Right atrium auricular region (tissue), 2 donors: Measurements from ENCODE around the gene ADGRL3. TPM values are rescaled to one million over a fixed set of nuclear protein-coding genes. Genes with fewer than 3 reads are reported as not detected.

Source experiments
- DNase-seq: peaks from one replicate; pipeline ENCODE4 v3.0.0-alpha.2; 2019; ENCODE audit warnings: low spot score
- H3K27ac ChIP-seq, 2 donors: fragments of 200-600 bp; sonication (generic); 1 replicate in 1 of 2; 2 replicates in 1 of 2; pipeline ENCODE4 v1.5.1; 2016 to 2019
- H3K27me3 ChIP-seq, 2 donors: fragments of 200-600 bp; sonication (generic); one replicate each; pipeline versions ENCODE4 v1.5.1 to v1.6.0; 2017 to 2019
- H3K36me3 ChIP-seq: fragments of 200-600 bp; sonication (generic); one replicate; pipeline ENCODE4 v1.5.1; 2016
- H3K4me1 ChIP-seq, 2 donors: fragments of 200-600 bp; sonication (generic); one replicate each; pipeline versions ENCODE4 v1.5.1 to v1.6.0; 2017 to 2019
- H3K4me3 ChIP-seq, 2 donors: fragments of 200-600 bp; sonication (generic); 1 replicate in 1 of 2; 2 replicates in 1 of 2; pipeline ENCODE4 v1.5.1; 2017 to 2019; ENCODE audit warnings: mild to moderate bottlenecking in 1 of 2, moderate library complexity in 1 of 2
- H3K9me3 ChIP-seq, 2 donors: fragments of 200-600 bp; sonication (generic); one replicate each; pipeline ENCODE4 v1.5.1; 2019
- total RNA-seq, 2 donors: library from RNA; depleted of rRNA; stranded (reverse); fragments of >200 nt; gene quantifications; one replicate each; pipeline ENCODE4 v1.1.0, GENCODE V29; 2016
- TF ChIP-seq, protein P1 (sequence below), 2 donors: fragments of 200-600 bp; sonication (generic); IDR thresholded peaks; one replicate each; pipeline ENCODE4 v1.5.1; 2019; ENCODE audit warnings: antibody characterized with exemption in 2 of 2

ADGRL3 gene
- total RNA-seq, 2 donors from 2014 or later, result 0.86 to 1.9 TPM

DNA sequence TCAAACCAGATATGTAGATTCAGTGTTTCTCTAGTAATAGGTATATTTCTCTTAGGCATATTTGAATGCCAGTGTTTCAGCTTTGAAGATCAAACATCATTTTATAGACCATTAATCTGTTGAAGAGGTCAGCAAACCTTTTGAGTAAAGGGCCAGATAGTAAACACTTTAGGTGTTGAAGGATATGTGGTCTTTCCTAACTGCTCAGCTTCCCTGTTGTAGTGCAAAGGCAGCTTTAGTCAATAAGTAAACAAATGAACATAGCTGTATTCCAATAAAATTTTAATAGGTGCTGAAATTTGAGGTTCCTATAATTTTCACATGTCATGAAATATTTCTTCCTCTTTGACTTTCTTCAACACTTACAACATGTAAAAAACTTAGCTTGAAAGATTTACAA, 201.6 kb downstream of the ADGRL3 start:
- no peaks in the 10 kb centered on the region for H3K9me3 ChIP-seq
- DNase-seq, result no peak
- no peaks in the 10 kb centered on the region for H3K36me3 ChIP-seq
- no peak overlapping the region for H3K4me3 ChIP-seq
- H3K27me3 ChIP-seq, result no peaks in the 10 kb centered on the region
- no peak overlapping the region for H3K27ac ChIP-seq
- H3K4me1 ChIP-seq, result no peaks in the 10 kb centered on the region
- TF ChIP-seq, protein P1, sequence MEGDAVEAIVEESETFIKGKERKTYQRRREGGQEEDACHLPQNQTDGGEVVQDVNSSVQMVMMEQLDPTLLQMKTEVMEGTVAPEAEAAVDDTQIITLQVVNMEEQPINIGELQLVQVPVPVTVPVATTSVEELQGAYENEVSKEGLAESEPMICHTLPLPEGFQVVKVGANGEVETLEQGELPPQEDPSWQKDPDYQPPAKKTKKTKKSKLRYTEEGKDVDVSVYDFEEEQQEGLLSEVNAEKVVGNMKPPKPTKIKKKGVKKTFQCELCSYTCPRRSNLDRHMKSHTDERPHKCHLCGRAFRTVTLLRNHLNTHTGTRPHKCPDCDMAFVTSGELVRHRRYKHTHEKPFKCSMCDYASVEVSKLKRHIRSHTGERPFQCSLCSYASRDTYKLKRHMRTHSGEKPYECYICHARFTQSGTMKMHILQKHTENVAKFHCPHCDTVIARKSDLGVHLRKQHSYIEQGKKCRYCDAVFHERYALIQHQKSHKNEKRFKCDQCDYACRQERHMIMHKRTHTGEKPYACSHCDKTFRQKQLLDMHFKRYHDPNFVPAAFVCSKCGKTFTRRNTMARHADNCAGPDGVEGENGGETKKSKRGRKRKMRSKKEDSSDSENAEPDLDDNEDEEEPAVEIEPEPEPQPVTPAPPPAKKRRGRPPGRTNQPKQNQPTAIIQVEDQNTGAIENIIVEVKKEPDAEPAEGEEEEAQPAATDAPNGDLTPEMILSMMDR (IDR thresholded peaks at IDR 0.05), result no peak

DNA sequence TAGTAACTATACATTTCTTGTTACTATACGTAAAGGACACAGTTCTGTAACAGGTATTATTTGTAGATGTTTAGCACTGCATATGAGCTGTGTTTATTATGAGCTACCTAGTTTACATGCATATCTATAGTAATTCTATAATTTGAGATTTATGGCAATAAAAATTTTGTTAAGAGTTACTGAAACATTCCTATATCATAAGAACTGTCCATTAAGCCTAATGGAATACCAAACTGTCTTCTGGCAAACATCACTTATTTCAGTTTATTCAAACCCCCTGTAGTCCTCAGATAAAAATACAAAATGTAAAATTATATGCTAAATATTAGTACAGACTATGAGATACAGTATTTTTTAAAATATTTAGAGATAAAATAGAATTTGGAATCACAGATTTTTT, 205.2 kb downstream of the ADGRL3 start:
- TF ChIP-seq, protein P1 (IDR thresholded peaks at IDR 0.05), result no peak
- H3K27ac ChIP-seq, result no peak overlapping the region
- no peaks in the 10 kb centered on the region for H3K36me3 ChIP-seq
- H3K4me3 ChIP-seq, result no peak overlapping the region
- no peaks in the 10 kb centered on the region for H3K4me1 ChIP-seq
- H3K27me3 ChIP-seq, result no peaks in the 10 kb centered on the region
- DNase-seq, result no peak
- H3K9me3 ChIP-seq, result no peaks in the 10 kb centered on the region

DNA sequence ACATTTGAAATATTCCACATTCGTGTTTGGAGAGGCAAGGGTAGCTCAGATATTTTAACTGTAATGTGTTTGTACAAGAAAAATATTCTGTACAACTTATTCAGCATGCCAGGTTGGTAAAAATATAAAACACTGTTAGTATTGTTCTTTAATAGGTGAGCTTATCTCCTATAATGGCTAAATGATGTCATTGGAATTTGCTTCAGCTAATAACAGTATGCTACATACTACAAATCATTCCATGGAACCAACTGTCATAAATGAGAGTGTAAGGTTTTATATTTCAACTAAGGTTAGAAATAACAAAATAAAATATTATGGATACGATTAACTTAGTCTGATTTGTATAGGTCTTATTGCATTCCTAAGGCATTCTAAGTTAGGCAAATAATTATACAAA, 206.6 kb downstream of the ADGRL3 start:
- Histone ChIP-seq H3K36me3 (no peaks in the 10 kb centered on the region), H3K27ac (no peak overlapping the region), H3K27me3 (no peaks in the 10 kb centered on the region), H3K4me3 (no peak overlapping the region), H3K4me1 (no peaks in the 10 kb centered on the region), H3K9me3 (no peaks in the 10 kb centered on the region)
- TF ChIP-seq, protein P1 (IDR thresholded peaks at IDR 0.05), result no peak
- no peak for DNase-seq

DNA sequence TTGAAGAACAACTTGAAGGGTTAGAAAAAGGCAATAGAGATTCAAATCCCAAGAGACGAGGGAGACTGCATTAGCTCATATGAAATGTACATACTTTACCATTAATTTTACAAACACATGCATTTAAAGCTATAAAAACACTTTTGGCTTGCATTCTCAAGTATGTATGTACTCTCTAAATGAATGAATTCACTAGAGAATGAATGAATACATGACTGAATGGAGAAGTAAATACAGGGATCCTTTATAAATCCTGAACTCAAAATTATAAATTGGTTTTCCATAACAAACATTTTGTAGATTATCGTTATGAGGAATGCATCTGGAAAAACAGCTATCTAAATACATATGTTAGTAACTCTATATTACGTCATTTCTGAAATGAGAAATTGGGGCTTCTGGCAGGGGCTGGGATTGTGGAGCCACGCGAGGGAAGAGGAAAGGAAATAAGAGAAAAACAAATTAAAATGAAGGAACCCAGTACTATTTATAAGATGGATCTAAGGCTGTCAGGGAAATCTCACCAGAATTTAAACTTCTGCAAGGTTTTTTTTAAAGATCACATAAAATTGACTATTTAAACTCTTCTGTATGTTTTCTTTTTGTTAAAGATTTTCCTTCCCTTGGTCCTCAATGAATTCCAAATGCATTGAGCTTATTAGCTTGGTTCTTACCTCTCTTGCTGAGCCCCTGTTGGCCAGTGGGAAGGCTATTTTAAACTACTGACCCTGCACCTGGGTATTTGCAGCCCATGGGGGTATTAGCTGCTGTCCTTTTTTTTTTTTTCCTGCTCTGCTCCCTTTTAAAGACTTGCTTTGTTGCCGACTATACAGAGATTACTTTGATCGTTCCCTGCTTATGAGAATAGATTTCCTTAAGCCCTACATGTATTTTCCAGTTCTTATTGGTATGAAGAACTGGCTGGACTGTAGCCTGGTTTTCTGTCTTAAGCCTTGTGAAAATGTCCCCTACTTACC, 207.8 kb downstream of the ADGRL3 start:
- no peaks in the 10 kb centered on the region for H3K27me3 ChIP-seq
- H3K36me3 ChIP-seq, result no peaks in the 10 kb centered on the region
- TF ChIP-seq, protein P1 (IDR thresholded peaks at IDR 0.05), result no peak
- H3K9me3 ChIP-seq, result no peaks in the 10 kb centered on the region
- H3K4me1 ChIP-seq, result no peaks in the 10 kb centered on the region
- DNase-seq, result no peak
- no peak overlapping the region for H3K4me3 ChIP-seq
- H3K27ac ChIP-seq, result no peak overlapping the region

DNA sequence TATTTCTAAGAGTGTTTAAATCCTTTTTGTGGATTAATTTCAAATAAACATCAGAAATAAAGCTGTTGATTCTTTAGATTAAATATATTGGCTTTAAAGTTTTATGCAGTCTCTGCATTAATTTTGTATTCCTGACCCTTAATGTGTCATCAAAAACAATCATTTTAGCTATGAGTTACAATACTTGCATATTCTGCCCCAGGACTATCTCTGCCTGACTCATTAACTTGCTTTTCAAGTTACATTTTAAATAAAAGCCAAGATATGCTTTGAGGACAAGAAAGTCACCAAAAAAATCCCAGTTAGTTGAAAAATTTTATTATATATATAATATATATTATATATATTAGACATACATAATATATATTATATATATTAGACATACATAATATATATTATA, 208.7 kb downstream of the ADGRL3 start:
- no peak overlapping the region for H3K27ac ChIP-seq
- no peaks in the 10 kb centered on the region for H3K27me3 ChIP-seq
- H3K36me3 ChIP-seq, result no peaks in the 10 kb centered on the region
- TF ChIP-seq, protein P1 (IDR thresholded peaks at IDR 0.05), result no peak
- H3K9me3 ChIP-seq, result no peaks in the 10 kb centered on the region
- no peaks in the 10 kb centered on the region for H3K4me1 ChIP-seq
- no peak overlapping the region for H3K4me3 ChIP-seq
- DNase-seq, result no peak
